Skeletal muscle satellite cell (primary cell): ENCODE data around the gene SIPA1.
"Not testable (repeated sequence)": the region's sequence is repeated elsewhere in the genome, so short reads cannot be mapped to it uniquely, and the experiment has no call there.

ENCODE experiments used
- H3K27me3 ChIP-seq: 2 replicates; pipeline ENCODE4 v1.7.0; 2013; ENCODE audit warnings: low read length; ENCODE audit not compliant: control insufficient read depth, insufficient read depth
- H3K36me3 ChIP-seq: 2 replicates; pipeline ENCODE4 v1.7.0; 2013; ENCODE audit warnings: mild to moderate bottlenecking, control low read depth, low read length; ENCODE audit not compliant: insufficient read depth
- H3K4me1 ChIP-seq: 2 replicates; pipeline ENCODE4 v1.7.0; 2013; ENCODE audit warnings: low read length; ENCODE audit not compliant: control insufficient read depth, insufficient read depth
- H3K4me2 ChIP-seq: 2 replicates; pipeline ENCODE4 v1.7.0; 2013; ENCODE audit warnings: mild to moderate bottlenecking, low read length
- H3K4me3 ChIP-seq: 2 replicates; pipeline ENCODE4 v1.7.0; 2013; ENCODE audit warnings: low read length
- H3K9ac ChIP-seq: 2 replicates; pipeline ENCODE4 v1.7.0; 2013; ENCODE audit warnings: mild to moderate bottlenecking, low read depth, low read length, moderate library complexity
- H3K9me3 ChIP-seq: replicated peaks from 2 replicates; pipeline ENCODE4 v1.7.0; 2013; ENCODE audit warnings: mild to moderate bottlenecking, control low read depth, low read length

Gene SIPA1

GRCh38 chr11:65630215-65630614, 7.7 kb upstream of the SIPA1 start:
- Histone ChIP-seq H3K4me2 (no peak overlapping the region), H3K4me3 (no peak overlapping the region), H3K36me3 (peaks cover 79% of the 10 kb centered on the region), H3K9ac (no peak overlapping the region), H3K9me3 (no peaks in the 10 kb centered on the region), H3K4me1 (no peaks in the 10 kb centered on the region), H3K27me3 (no peaks in the 10 kb centered on the region)

- peaks cover 69% of the 10 kb centered on the region for H3K36me3 ChIP-seq
- peaks cover 10% of the 10 kb centered on the region for H3K4me1 ChIP-seq
- H3K4me2 ChIP-seq = no peak overlapping the region
- no peak overlapping the region for H3K4me3 ChIP-seq
- no peaks in the 10 kb centered on the region for H3K9me3 ChIP-seq
- H3K27me3 ChIP-seq = no peaks in the 10 kb centered on the region
- H3K9ac ChIP-seq = no peak overlapping the region
Observed at GRCh38 chr11:65633390-65634108, 4.4 kb upstream of the SIPA1 start.

DNA sequence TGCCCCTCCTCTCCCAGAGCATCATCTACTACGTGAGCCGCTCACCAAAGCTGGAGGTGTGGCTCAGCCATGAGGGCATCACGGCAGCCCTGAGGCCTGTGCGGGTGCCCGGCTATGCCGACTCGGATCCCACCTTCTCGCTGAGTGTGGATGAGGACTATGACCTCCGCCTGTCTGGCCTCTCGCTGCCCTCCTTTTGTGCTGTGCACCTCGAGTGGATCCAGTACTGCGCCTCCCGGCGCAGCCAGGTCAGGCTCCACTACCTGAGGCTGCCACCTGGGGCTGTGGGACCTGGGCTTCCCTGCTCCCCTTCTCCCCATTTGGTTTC, 3.8 kb upstream of the SIPA1 start:
- Histone ChIP-seq H3K4me3 (no peak overlapping the region), H3K9ac (no peak overlapping the region)

GRCh38 chr11:65634440-65634839, 3.5 kb upstream of the SIPA1 start:
- H3K9me3 ChIP-seq = no peaks in the 10 kb centered on the region
- H3K36me3 ChIP-seq = peaks cover 62% of the 10 kb centered on the region
- H3K4me2 ChIP-seq = no peak overlapping the region
- no peak overlapping the region for H3K9ac ChIP-seq
- no peak overlapping the region for H3K4me3 ChIP-seq
- H3K27me3 ChIP-seq = no peaks in the 10 kb centered on the region
- peaks cover 14% of the 10 kb centered on the region for H3K4me1 ChIP-seq

More for the DNA sequence above, 3.8 kb upstream of the SIPA1 start:
- Histone ChIP-seq H3K4me1 (peaks cover 14% of the 10 kb centered on the region), H3K9me3 (no peaks in the 10 kb centered on the region), H3K27me3 (no peaks in the 10 kb centered on the region), H3K36me3 (peaks cover 65% of the 10 kb centered on the region), H3K4me2 (no peak overlapping the region)

- peaks cover 19% of the 10 kb centered on the region for H3K4me1 ChIP-seq
- H3K4me2 ChIP-seq = no peak overlapping the region
- no peak overlapping the region for H3K4me3 ChIP-seq
- H3K27me3 ChIP-seq = no peaks in the 10 kb centered on the region
- H3K9ac ChIP-seq = no peak overlapping the region
- H3K36me3 ChIP-seq = peaks cover 55% of the 10 kb centered on the region
- no peaks in the 10 kb centered on the region for H3K9me3 ChIP-seq
Observed at GRCh38 chr11:65634905-65635731, 2.8 kb upstream of the SIPA1 start.

DNA sequence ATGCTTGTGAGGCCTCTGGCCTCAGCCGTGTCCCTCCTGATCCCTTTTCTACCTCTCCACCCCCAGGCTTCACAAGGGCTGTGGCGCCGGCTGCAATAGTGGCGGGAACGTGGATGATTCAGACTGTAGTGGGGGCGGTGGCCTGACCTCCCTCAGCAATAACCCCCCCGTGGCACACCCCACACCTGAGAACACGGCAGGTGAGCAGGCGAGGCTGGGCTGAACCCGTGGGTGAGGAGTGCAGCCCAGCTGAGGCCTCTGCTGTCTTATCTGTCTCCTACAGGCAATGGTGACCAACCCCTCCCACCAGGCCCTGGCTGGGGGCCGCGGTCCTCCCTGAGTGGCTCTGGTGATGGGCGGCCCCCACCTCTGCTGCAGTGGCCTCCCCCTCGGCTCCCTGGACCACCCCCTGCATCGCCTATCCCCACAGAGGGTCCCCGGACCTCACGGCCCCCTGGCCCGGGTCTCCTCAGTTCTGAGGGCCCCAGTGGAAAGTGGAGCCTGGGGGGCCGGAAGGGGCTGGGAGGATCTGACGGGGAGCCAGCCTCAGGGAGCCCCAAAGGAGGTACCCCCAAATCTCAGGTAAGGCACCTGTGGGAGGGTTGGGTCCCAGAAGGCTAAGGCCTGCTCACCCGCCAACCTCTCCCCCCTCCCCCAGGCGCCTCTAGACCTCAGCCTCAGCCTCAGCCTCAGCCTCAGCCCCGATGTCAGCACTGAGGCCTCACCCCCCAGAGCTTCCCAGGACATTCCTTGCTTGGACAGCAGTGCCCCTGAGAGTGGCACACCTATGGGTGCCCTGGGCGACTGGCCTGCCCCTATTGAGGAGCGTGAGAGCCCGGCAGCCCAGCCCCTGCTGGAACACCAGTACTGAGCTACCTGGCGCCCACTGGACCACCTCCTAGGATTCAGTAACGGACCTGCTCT, 1.5 kb upstream of the SIPA1 start:
- Histone ChIP-seq H3K4me2 (no peak overlapping the region), H3K9me3 (no peaks in the 10 kb centered on the region), H3K27me3 (no peaks in the 10 kb centered on the region), H3K4me3 (no peak overlapping the region), H3K9ac (no peak overlapping the region), H3K4me1 (peaks cover 19% of the 10 kb centered on the region), H3K36me3 (peaks cover 51% of the 10 kb centered on the region)

- Histone ChIP-seq H3K4me1 (peaks cover 19% of the 10 kb centered on the region), H3K9me3 (no peaks in the 10 kb centered on the region), H3K4me3 (no peak overlapping the region), H3K9ac (no peak overlapping the region), H3K36me3 (peaks cover 49% of the 10 kb centered on the region), H3K27me3 (no peaks in the 10 kb centered on the region), H3K4me2 (peak overlapping the region; percentile 85)
Observed at GRCh38 chr11:65637032-65637557, 806 bp upstream of the SIPA1 start.

GRCh38 chr11:65639228-65639597, 1.3 kb downstream of the SIPA1 start:
- H3K36me3 ChIP-seq = peaks cover 44% of the 10 kb centered on the region
- not testable (repeated sequence) for H3K9ac ChIP-seq

GRCh38 chr11:65639623-65640482, 2.0 kb downstream of the SIPA1 start:
- Histone ChIP-seq H3K4me1 (peaks cover 19% of the 10 kb centered on the region), H3K36me3 (peaks cover 37% of the 10 kb centered on the region), H3K9me3 (no peaks in the 10 kb centered on the region), H3K4me2 (no peak overlapping the region), H3K9ac (no peak overlapping the region), H3K4me3 (no peak overlapping the region), H3K27me3 (no peaks in the 10 kb centered on the region)

More at GRCh38 chr11:65639228-65639597, 1.3 kb downstream of the SIPA1 start:
- H3K27me3 ChIP-seq, H3K4me2 ChIP-seq, H3K9me3 ChIP-seq, H3K4me3 ChIP-seq: not testable (repeated sequence)
- peaks cover 19% of the 10 kb centered on the region for H3K4me1 ChIP-seq

- no peaks in the 10 kb centered on the region for H3K27me3 ChIP-seq
- no peak overlapping the region for H3K4me3 ChIP-seq
- no peaks in the 10 kb centered on the region for H3K9me3 ChIP-seq
- peaks cover 29% of the 10 kb centered on the region for H3K36me3 ChIP-seq
- no peak overlapping the region for H3K4me2 ChIP-seq
- no peak overlapping the region for H3K9ac ChIP-seq
- H3K4me1 ChIP-seq = peaks cover 19% of the 10 kb centered on the region
Observed at GRCh38 chr11:65640483-65641296, 2.8 kb downstream of the SIPA1 start.
